HT1080 (cell line): ENCODE measurements around the gene DIAPH2. TPM values are rescaled to one million over a fixed set of nuclear protein-coding genes. Genes with fewer than 3 reads are reported as not detected.

Experiments
- DNase-seq: peaks from one replicate; pipeline ENCODE4 v3.0.0-alpha.2; 2015; ENCODE audit warnings: low read depth
- total RNA-seq: library from RNA; depleted of rRNA; stranded (reverse); fragments of >200 nt; shearing (Covaris generic); gene quantifications from 2 replicates; pipeline ENCODE4 v1.2.3, GENCODE V29; 2014

DIAPH2 gene
- total RNA-seq, 1 experiment from 2014 or later = 7.6 TPM

- DNase-seq = peak; percentile 32
These were observed 354.9 kb downstream of the DIAPH2 start for GRCh38 chrX:97039363-97040029.

GRCh38 chrX:97045470-97045869, 360.8 kb downstream of the DIAPH2 start:
- no peak for DNase-seq

GRCh38 chrX:97046867-97047266, 362.2 kb downstream of the DIAPH2 start:
- no peak for DNase-seq

- DNase-seq = no peak
These were observed 365.8 kb downstream of the DIAPH2 start for GRCh38 chrX:97050392-97050791.

- DNase-seq = no peak
These were observed 372.8 kb downstream of the DIAPH2 start for GRCh38 chrX:97057349-97057909.

GRCh38 chrX:97060020-97060419, 375.4 kb downstream of the DIAPH2 start:
- DNase-seq = no peak

- DNase-seq = no peak
These were observed 380.4 kb downstream of the DIAPH2 start for GRCh38 chrX:97065066-97065465.

- peak; percentile 0 for DNase-seq
These were observed 381.3 kb downstream of the DIAPH2 start for GRCh38 chrX:97065973-97066372.

- no peak for DNase-seq
These were observed 381.7 kb downstream of the DIAPH2 start for GRCh38 chrX:97066381-97066780.

- DNase-seq = no peak
These were observed 385.7 kb downstream of the DIAPH2 start for GRCh38 chrX:97070346-97070745.

GRCh38 chrX:97074400-97074799, 389.8 kb downstream of the DIAPH2 start:
- DNase-seq = no peak

GRCh38 chrX:97089116-97089515, 404.5 kb downstream of the DIAPH2 start:
- no peak for DNase-seq

GRCh38 chrX:97096385-97096784, 411.7 kb downstream of the DIAPH2 start:
- no peak for DNase-seq

GRCh38 chrX:97102938-97103337, 418.3 kb downstream of the DIAPH2 start:
- no peak for DNase-seq

GRCh38 chrX:97109730-97110129, 425.1 kb downstream of the DIAPH2 start:
- no peak for DNase-seq

GRCh38 chrX:97117572-97117971, 432.9 kb downstream of the DIAPH2 start:
- DNase-seq = no peak

- DNase-seq = no peak
These were observed 434.9 kb downstream of the DIAPH2 start for GRCh38 chrX:97119474-97120109.

- DNase-seq = no peak
These were observed 438.4 kb downstream of the DIAPH2 start for GRCh38 chrX:97123001-97123400.

GRCh38 chrX:97126020-97126419, 441.4 kb downstream of the DIAPH2 start:
- DNase-seq = peak; percentile 17

GRCh38 chrX:97132664-97133415, 448.2 kb downstream of the DIAPH2 start:
- no peak for DNase-seq

GRCh38 chrX:97145934-97146333, 461.3 kb downstream of the DIAPH2 start:
- no peak for DNase-seq

- DNase-seq = no peak
These were observed 471.2 kb downstream of the DIAPH2 start for GRCh38 chrX:97155816-97156215.
